Glutamatergic neuron (in vitro differentiated cells): ENCODE results near the gene ANHX. TPM values are rescaled to one million over a fixed set of nuclear protein-coding genes. Genes with fewer than 3 reads are reported as not detected.
A peak's percentile ranks its signal among the peaks of the same experiment; 100 is the strongest.

Experiments used
- DNase-seq: peaks from one replicate; pipeline ENCODE4 v3.0.0; 2022
- H3K27ac Mint-ChIP-seq: one replicate; pipeline ENCODE4 v1.8.0; 2020; ENCODE audit warnings: mild to moderate bottlenecking, mixed read lengths, inconsistent platforms; ENCODE audit not compliant: unreplicated experiment
- H3K27me3 Mint-ChIP-seq: one replicate; pipeline ENCODE4 v1.8.0; 2020; ENCODE audit warnings: mild to moderate bottlenecking, moderate library complexity, mixed read lengths, inconsistent platforms; ENCODE audit not compliant: unreplicated experiment
- H3K36me3 Mint-ChIP-seq: one replicate; pipeline ENCODE4 v1.8.0; 2020; ENCODE audit warnings: mild to moderate bottlenecking, mixed read lengths, inconsistent platforms; ENCODE audit not compliant: unreplicated experiment
- H3K4me1 Mint-ChIP-seq: one replicate; pipeline ENCODE4 v1.8.0; 2020; ENCODE audit warnings: mild to moderate bottlenecking, low read depth, mixed read lengths, inconsistent platforms; ENCODE audit not compliant: unreplicated experiment
- H3K4me3 Mint-ChIP-seq: one replicate; pipeline ENCODE4 v1.8.0; 2020; ENCODE audit warnings: mild to moderate bottlenecking, mixed read lengths, inconsistent platforms; ENCODE audit not compliant: unreplicated experiment
- H3K9me3 Mint-ChIP-seq: one replicate; pipeline ENCODE4 v1.8.0; 2020; ENCODE audit warnings: mild to moderate bottlenecking, moderate library complexity, mixed read lengths, inconsistent platforms; ENCODE audit not compliant: unreplicated experiment
- CTCF ChIP-seq: fragments of 200-600 bp; sonication (generic); IDR thresholded peaks from one replicate; pipeline ENCODE4 v1.5.0; 2021; ENCODE audit not compliant: partially characterized antibody, unreplicated experiment
- total RNA-seq: library from RNA; stranded (reverse); fragmentation: NEBNext Ultra II Directional; extraction: Animal tissue kit (Norgen Biotek cat#: 25700); gene quantifications from one replicate; pipeline ENCODE4 v1.2.1, GENCODE V29; 2021; ENCODE audit not compliant: unreplicated experiment

The ANHX gene
- total RNA-seq, 1 donor from 2014 or later = not detected

- TF ChIP-seq CTCF = no peak
- no peak for DNase-seq
- no peaks in the 10 kb centered on the region for H3K4me1 Mint-ChIP-seq
- H3K27ac Mint-ChIP-seq = no peak overlapping the region
- H3K9me3 Mint-ChIP-seq = peaks cover 24% of the 10 kb centered on the region
- no peak overlapping the region for H3K4me3 Mint-ChIP-seq
- H3K27me3 Mint-ChIP-seq = peaks cover 7% of the 10 kb centered on the region
- peaks cover 92% of the 10 kb centered on the region for H3K36me3 Mint-ChIP-seq
Measured at GRCh38 chr12:133190176-133190575, 45.5 kb downstream of the ANHX start.

DNA sequence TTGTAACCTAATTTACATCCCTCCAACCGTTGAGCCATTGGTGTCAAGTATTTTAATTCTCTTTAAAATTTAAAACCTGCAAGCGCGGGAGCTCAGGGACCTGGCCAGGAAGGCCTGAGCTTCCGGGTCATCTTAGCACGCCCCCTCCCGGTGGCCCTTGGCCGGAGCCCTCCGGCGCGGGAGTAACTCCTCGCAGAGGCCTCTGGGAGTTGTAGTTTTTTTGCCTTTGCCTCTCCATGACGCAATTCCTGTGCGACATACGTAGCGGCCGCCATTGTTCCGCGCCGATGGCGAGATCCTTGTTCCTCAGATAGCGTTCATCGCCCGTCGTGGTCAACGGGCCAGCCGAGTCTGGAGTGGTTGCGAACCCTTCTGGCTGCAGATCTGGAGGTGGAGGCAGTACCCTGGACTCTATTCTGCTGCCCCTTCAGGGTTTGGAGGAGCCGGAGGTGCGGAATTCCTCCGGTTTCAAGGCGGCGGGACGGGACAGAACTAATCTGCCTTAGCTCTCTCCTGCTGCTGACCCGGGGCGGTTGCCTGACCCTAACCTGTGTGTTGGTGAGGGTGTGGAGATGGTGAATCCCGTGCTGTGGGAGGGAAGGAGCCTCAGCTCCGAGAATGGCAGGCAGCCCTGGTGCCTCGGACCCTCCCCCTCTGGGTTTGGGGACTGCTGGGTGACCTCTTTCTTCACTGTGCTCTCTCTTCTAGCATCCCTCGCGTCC is 54.3 kb downstream of the ANHX start, which contains the start of gene ZNF268:
Gene ZNF268, plus strand, starts transcription at position 258 of the 722 bp plus-strand sequence. CDS start 503 bp downstream, outside the sequence.
- DNase-seq = peak; percentile 97
- Mint-ChIP-seq H3K9me3 (peaks cover 18% of the 10 kb centered on the region), H3K27me3 (peaks cover 8% of the 10 kb centered on the region), H3K27ac (peak within 1 kb of the TSS; percentile 92), H3K4me3 (peak within 1 kb of the TSS; percentile 97), H3K36me3 (peaks cover 60% of the 10 kb centered on the region), H3K4me1 (no peaks in the 10 kb centered on the region)
- TF ChIP-seq CTCF = peak; percentile 83

GRCh38 chr12:133180669-133181068 is 55.0 kb downstream of the ANHX start:
- no peak for TF ChIP-seq CTCF
- peaks cover 18% of the 10 kb centered on the region for H3K9me3 Mint-ChIP-seq
- H3K36me3 Mint-ChIP-seq = peaks cover 58% of the 10 kb centered on the region
- no peak overlapping the region for H3K27ac Mint-ChIP-seq
- no peak for DNase-seq
- H3K4me1 Mint-ChIP-seq = no peaks in the 10 kb centered on the region
- H3K4me3 Mint-ChIP-seq = peak overlapping the region; percentile 79
- peaks cover 8% of the 10 kb centered on the region for H3K27me3 Mint-ChIP-seq

DNA sequence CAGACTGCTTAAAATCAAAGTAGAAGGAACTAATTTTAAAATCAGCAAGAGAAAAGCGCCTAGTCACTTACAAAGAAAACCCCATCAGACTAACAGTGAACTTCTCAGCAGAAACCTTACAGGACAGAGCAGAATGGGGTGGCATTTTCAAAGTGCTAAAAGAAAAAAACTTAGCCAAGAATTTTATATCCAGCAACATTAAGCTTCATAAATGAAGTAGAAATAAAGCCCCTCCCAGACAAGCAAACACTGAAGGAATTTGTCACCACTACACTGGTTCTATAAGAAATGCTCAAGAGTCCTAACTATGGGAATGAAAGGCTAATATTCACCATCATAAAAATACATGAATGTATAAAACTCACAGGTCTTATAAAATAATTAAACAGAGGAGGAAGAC is 60.8 kb downstream of the ANHX start:
- no peaks in the 10 kb centered on the region for H3K4me1 Mint-ChIP-seq
- H3K9me3 Mint-ChIP-seq = peaks cover 13% of the 10 kb centered on the region
- TF ChIP-seq CTCF = no peak
- peaks cover 2% of the 10 kb centered on the region for H3K27me3 Mint-ChIP-seq
- peaks cover 23% of the 10 kb centered on the region for H3K36me3 Mint-ChIP-seq
- H3K27ac Mint-ChIP-seq = no peak overlapping the region
- no peak overlapping the region for H3K4me3 Mint-ChIP-seq
- DNase-seq = no peak

- peaks cover 6% of the 10 kb centered on the region for H3K9me3 Mint-ChIP-seq
Measured at GRCh38 chr12:133172491-133172890, 63.2 kb downstream of the ANHX start.

More at GRCh38 chr12:133172491-133172890, 63.2 kb downstream of the ANHX start:
- Mint-ChIP-seq H3K27me3 (no peaks in the 10 kb centered on the region), H3K4me1 (no peaks in the 10 kb centered on the region), H3K36me3 (peaks cover 14% of the 10 kb centered on the region), H3K4me3 (no peak overlapping the region), H3K27ac (no peak overlapping the region)
- DNase-seq = no peak
- no peak for TF ChIP-seq CTCF
